ENCODE measurements around the gene TMEM254.

Gene TMEM254

GRCh38 chr10:80079312-80079719 is 851 bp downstream of the TMEM254 start:
- no peaks in the 10 kb centered on the region for H3K79me2 ChIP-seq (ENCODE audit: insufficient read depth, low read length)
- H3K4me1 ChIP-seq (ENCODE audit: insufficient read depth, low read length, severe bottlenecking): peaks cover 14% of the 10 kb centered on the region
- no peaks in the 10 kb centered on the region for H3F3A ChIP-seq (ENCODE audit: insufficient read depth, low read length)
- H2AFZ ChIP-seq (ENCODE audit: low read length): peak overlapping the region; percentile 63; the same call in 1 of the 2 replicates
- no peaks in the 10 kb centered on the region for H3K27me3 ChIP-seq (ENCODE audit: insufficient read depth, low read length)
- no peaks in the 10 kb centered on the region for H3K9me2 ChIP-seq (ENCODE audit: low read depth, low read length)
- no peaks in the 10 kb centered on the region for H4K20me1 ChIP-seq (ENCODE audit: insufficient read depth, low read length)
- no peaks in the 10 kb centered on the region for H3K9me3 ChIP-seq (ENCODE audit: low read length)
- TF ChIP-seq EZH2 (IDR thresholded peaks at IDR 0.05; ENCODE audit: borderline replicate concordance, low read length) (no peak), CTCF (IDR thresholded peaks at IDR 0.05; ENCODE audit: low read length) (no peak)
- peak overlapping the region; percentile 91 for H3K4me2 ChIP-seq (ENCODE audit: low read length)
- no peak overlapping the region for H3K27ac ChIP-seq (ENCODE audit: low read depth, low read length, poor library complexity, severe bottlenecking)
- no peaks in the 10 kb centered on the region for H3K36me3 ChIP-seq (ENCODE audit: insufficient read depth, low read length)
- H3K4me3 ChIP-seq (ENCODE audit: low read depth, low read length, poor library complexity, severe bottlenecking): peak overlapping the region; percentile 77
- H3K9ac ChIP-seq (ENCODE audit: low read length): peak overlapping the region; percentile 46; the same call in 1 of the 2 replicates

GRCh38 chr10:80081026-80081425 is 2.6 kb downstream of the TMEM254 start:
- no peaks in the 10 kb centered on the region for H3K36me3 ChIP-seq (ENCODE audit: insufficient read depth, low read length)
- no peak overlapping the region for H3K9ac ChIP-seq (ENCODE audit: low read length)
- no peaks in the 10 kb centered on the region for H3K79me2 ChIP-seq (ENCODE audit: insufficient read depth, low read length)
- no peak overlapping the region for H2AFZ ChIP-seq (ENCODE audit: low read length)
- no peaks in the 10 kb centered on the region for H3F3A ChIP-seq (ENCODE audit: insufficient read depth, low read length)
- H4K20me1 ChIP-seq (ENCODE audit: insufficient read depth, low read length): no peaks in the 10 kb centered on the region
- H3K9me3 ChIP-seq (ENCODE audit: low read length): no peaks in the 10 kb centered on the region
- H3K27me3 ChIP-seq (ENCODE audit: insufficient read depth, low read length): no peaks in the 10 kb centered on the region
- no peak overlapping the region for H3K27ac ChIP-seq (ENCODE audit: low read depth, low read length, poor library complexity, severe bottlenecking)
- H3K4me1 ChIP-seq (ENCODE audit: insufficient read depth, low read length, severe bottlenecking): peaks cover 14% of the 10 kb centered on the region
- H3K9me2 ChIP-seq (ENCODE audit: low read depth, low read length): no peaks in the 10 kb centered on the region
- H3K4me3 ChIP-seq (ENCODE audit: low read depth, low read length, poor library complexity, severe bottlenecking): no peak overlapping the region
- no peak overlapping the region for H3K4me2 ChIP-seq (ENCODE audit: low read length)
- TF ChIP-seq EZH2 (IDR thresholded peaks at IDR 0.05; ENCODE audit: borderline replicate concordance, low read length) (no peak), CTCF (IDR thresholded peaks at IDR 0.05; ENCODE audit: low read length) (no peak)

- no peak overlapping the region for H3K9ac ChIP-seq (ENCODE audit: low read length)
- no peak overlapping the region for H3K27ac ChIP-seq (ENCODE audit: low read depth, low read length, poor library complexity, severe bottlenecking)
- TF ChIP-seq CTCF (IDR thresholded peaks at IDR 0.05; ENCODE audit: low read length): no peak
- TF ChIP-seq EZH2 (IDR thresholded peaks at IDR 0.05; ENCODE audit: borderline replicate concordance, low read length): no peak
- no peaks in the 10 kb centered on the region for H3K27me3 ChIP-seq (ENCODE audit: insufficient read depth, low read length)
- H3K4me3 ChIP-seq (ENCODE audit: low read depth, low read length, poor library complexity, severe bottlenecking): no peak overlapping the region
- no peak overlapping the region for H3K4me2 ChIP-seq (ENCODE audit: low read length)
- no peaks in the 10 kb centered on the region for H3K36me3 ChIP-seq (ENCODE audit: insufficient read depth, low read length)
- H4K20me1 ChIP-seq (ENCODE audit: insufficient read depth, low read length): no peaks in the 10 kb centered on the region
- no peaks in the 10 kb centered on the region for H3K79me2 ChIP-seq (ENCODE audit: insufficient read depth, low read length)
- H2AFZ ChIP-seq (ENCODE audit: low read length): no peak overlapping the region
- no peaks in the 10 kb centered on the region for H3F3A ChIP-seq (ENCODE audit: insufficient read depth, low read length)
- H3K9me3 ChIP-seq (ENCODE audit: low read length): no peaks in the 10 kb centered on the region
- peaks cover 14% of the 10 kb centered on the region for H3K4me1 ChIP-seq (ENCODE audit: insufficient read depth, low read length, severe bottlenecking)
- no peaks in the 10 kb centered on the region for H3K9me2 ChIP-seq (ENCODE audit: low read depth, low read length)
Observed at GRCh38 chr10:80081801-80082750, 3.6 kb downstream of the TMEM254 start.
